Sigmoid colon (tissue), 4 donors: ENCODE results near the gene REM2.

Experiments used
- CTCF ChIP-seq, 4 experiments: fragments of 450-650 bp in 3 of 4; fragments of 200-600 bp in 1 of 4; IDR thresholded peaks; one replicate each; pipeline ENCODE4 v1.5.1; 2016 to 2019; ENCODE audit warnings: antibody characterized with exemption in 4 of 4, mild to moderate bottlenecking in 3 of 4, moderate library complexity in 2 of 4
- EP300 ChIP-seq, 4 donors: sonication (generic); formaldehyde crosslinking; IDR thresholded peaks; one replicate each; pipeline ENCODE4 v1.6.1; 2017; ENCODE audit warnings: antibody characterized with exemption in 4 of 4

- TF ChIP-seq CTCF (IDR thresholded peaks at IDR 0.05) (no peak), EP300 (IDR thresholded peaks at IDR 0.05) (no peak)
Measured at GRCh38 chr14:22919601-22919921, 36.5 kb downstream of the REM2 start.
